ENCODE data around the gene ANAPC10. TPM values are rescaled to one million over a fixed set of nuclear protein-coding genes. Genes with fewer than 3 reads are reported as not detected.
A peak's percentile ranks its signal among the peaks of the same experiment; 100 is the strongest.
"Not testable (repeated sequence)": the region's sequence is repeated elsewhere in the genome, so short reads cannot be mapped to it uniquely, and the experiment has no call there.

ANAPC10 gene
- total and polyA plus RNA-seq, 5 donors = 14.7 to 21.0 (median 17.5) TPM

GRCh38 chr4:145044341-145044740 lies 53.7 kb downstream of the ANAPC10 start:
- no peaks in the 10 kb centered on the region for H3K27me3 ChIP-seq (ENCODE audit: control insufficient read depth, insufficient read depth)
- intact Hi-C loops (cut with DNase I) = no loop called here
- no peak overlapping the region for H3K4me3 ChIP-seq (ENCODE audit: low read length)
- no peak overlapping the region for H3K27ac ChIP-seq (ENCODE audit: low read length)
- no peaks in the 10 kb centered on the region for H3K9me3 ChIP-seq (ENCODE audit: control insufficient read depth, low read length)
- H3K4me1 ChIP-seq (ENCODE audit: control insufficient read depth, insufficient read depth, low read length) = peaks cover 1% of the 10 kb centered on the region
- ATAC-seq = no peak
- WGBS = 77% methylated on average over 3 of the region's 3 CpGs
- no peak for DNase-seq

GRCh38 chr4:145043306-145043705 lies 54.7 kb downstream of the ANAPC10 start:
- intact Hi-C loops (cut with DNase I) = no loop called here
- DNase-seq (no peak), ATAC-seq (no peak)
- Histone ChIP-seq H3K27ac (ENCODE audit: low read length) (no peak overlapping the region), H3K4me1 (ENCODE audit: control insufficient read depth, insufficient read depth, low read length) (peaks cover 1% of the 10 kb centered on the region), H3K9me3 (ENCODE audit: control insufficient read depth, low read length) (no peaks in the 10 kb centered on the region), H3K27me3 (ENCODE audit: control insufficient read depth, insufficient read depth) (no peaks in the 10 kb centered on the region), H3K4me3 (ENCODE audit: low read length) (no peak overlapping the region)
- WGBS = 79% methylated on average over 3 of the region's 3 CpGs

GRCh38 chr4:145042601-145043285 lies 55.3 kb downstream of the ANAPC10 start:
- ATAC-seq (no peak), DNase-seq (no peak)
- intact Hi-C loops (cut with DNase I) = no loop called here
- H3K27me3 ChIP-seq (ENCODE audit: control insufficient read depth, insufficient read depth) = no peaks in the 10 kb centered on the region
- H3K4me1 ChIP-seq (ENCODE audit: control insufficient read depth, insufficient read depth, low read length) = peaks cover 1% of the 10 kb centered on the region
- WGBS = 85% methylated on average over 3 of the region's 3 CpGs
- no peaks in the 10 kb centered on the region for H3K9me3 ChIP-seq (ENCODE audit: control insufficient read depth, low read length)
- H3K27ac ChIP-seq (ENCODE audit: low read length) = no peak overlapping the region
- H3K4me3 ChIP-seq (ENCODE audit: low read length) = no peak overlapping the region

- intact Hi-C loops (cut with DNase I) = no loop called here
- 42% methylated on average over 3 of the region's 3 CpGs for WGBS
These were observed 56.6 kb downstream of the ANAPC10 start for GRCh38 chr4:145041378-145041777.

GRCh38 chr4:145035494-145036136 lies 62.4 kb downstream of the ANAPC10 start:
- Histone ChIP-seq H3K9me3 (ENCODE audit: control insufficient read depth, low read length) (no peaks in the 10 kb centered on the region), H3K4me3 (ENCODE audit: low read length) (no peak overlapping the region), H3K27me3 (ENCODE audit: control insufficient read depth, insufficient read depth) (no peaks in the 10 kb centered on the region), H3K27ac (ENCODE audit: low read length) (no peak overlapping the region), H3K4me1 (ENCODE audit: control insufficient read depth, insufficient read depth, low read length) (no peaks in the 10 kb centered on the region)
- ATAC-seq = no peak
- intact Hi-C loops (cut with DNase I) = no loop called here
- WGBS = 92% methylated on average over 2 of the region's 2 CpGs
- DNase-seq = no peak

More at GRCh38 chr4:145041378-145041777, 56.6 kb downstream of the ANAPC10 start:
- no peak overlapping the region for H3K27ac ChIP-seq (ENCODE audit: low read length)
- DNase-seq = peak in 1 of 3 donors; percentile 15
- H3K27me3 ChIP-seq (ENCODE audit: control insufficient read depth, insufficient read depth) = no peaks in the 10 kb centered on the region
- no peaks in the 10 kb centered on the region for H3K9me3 ChIP-seq (ENCODE audit: control insufficient read depth, low read length)
- no peak for ATAC-seq
- H3K4me3 ChIP-seq (ENCODE audit: low read length) = no peak overlapping the region
- H3K4me1 ChIP-seq (ENCODE audit: control insufficient read depth, insufficient read depth, low read length) = peaks cover 1% of the 10 kb centered on the region

- ATAC-seq (no peak), DNase-seq (no peak)
- no peak overlapping the region for H3K27ac ChIP-seq (ENCODE audit: low read length)
- intact Hi-C loops (cut with DNase I) = no loop called here
- WGBS = 89% methylated on average over 6 of the region's 6 CpGs
- no peaks in the 10 kb centered on the region for H3K4me1 ChIP-seq (ENCODE audit: control insufficient read depth, insufficient read depth, low read length)
- no peak overlapping the region for H3K4me3 ChIP-seq (ENCODE audit: low read length)
- no peaks in the 10 kb centered on the region for H3K27me3 ChIP-seq (ENCODE audit: control insufficient read depth, insufficient read depth)
- no peaks in the 10 kb centered on the region for H3K9me3 ChIP-seq (ENCODE audit: control insufficient read depth, low read length)
These were observed 63.2 kb downstream of the ANAPC10 start for GRCh38 chr4:145034727-145035211.

GRCh38 chr4:145019346-145019745 lies 78.7 kb downstream of the ANAPC10 start:
- H3K9me3 ChIP-seq (ENCODE audit: control insufficient read depth, low read length) = no peaks in the 10 kb centered on the region
- H3K4me1 ChIP-seq (ENCODE audit: control insufficient read depth, insufficient read depth, low read length) = no peaks in the 10 kb centered on the region
- no peak overlapping the region for H3K27ac ChIP-seq (ENCODE audit: low read length)
- H3K27me3 ChIP-seq (ENCODE audit: control insufficient read depth, insufficient read depth) = no peaks in the 10 kb centered on the region
- intact Hi-C loops (cut with DNase I) = no loop called here
- WGBS = 63% methylated on average over 1 of the region's 1 CpG
- no peak for DNase-seq
- ATAC-seq = no peak
- H3K4me3 ChIP-seq (ENCODE audit: low read length) = no peak overlapping the region

GRCh38 chr4:145014365-145014764 lies 83.6 kb downstream of the ANAPC10 start:
- H3K4me3 ChIP-seq (ENCODE audit: low read length) = no peak overlapping the region
- H3K9me3 ChIP-seq (ENCODE audit: control insufficient read depth, low read length) = no peaks in the 10 kb centered on the region
- intact Hi-C loops (cut with DNase I) = no loop called here
- 98% methylated on average over 4 of the region's 4 CpGs for WGBS
- no peak for ATAC-seq
- H3K27me3 ChIP-seq (ENCODE audit: control insufficient read depth, insufficient read depth) = no peaks in the 10 kb centered on the region
- no peak overlapping the region for H3K27ac ChIP-seq (ENCODE audit: low read length)
- peak in 1 of 3 donors; percentile 18 for DNase-seq
- H3K4me1 ChIP-seq (ENCODE audit: control insufficient read depth, insufficient read depth, low read length) = peaks cover 2% of the 10 kb centered on the region

GRCh38 chr4:145012841-145013240 lies 85.2 kb downstream of the ANAPC10 start:
- peaks cover 2% of the 10 kb centered on the region for H3K4me1 ChIP-seq (ENCODE audit: control insufficient read depth, insufficient read depth, low read length)
- H3K9me3 ChIP-seq (ENCODE audit: control insufficient read depth, low read length) = no peaks in the 10 kb centered on the region
- H3K4me3 ChIP-seq (ENCODE audit: low read length) = no peak overlapping the region
- H3K27ac ChIP-seq (ENCODE audit: low read length) = no peak overlapping the region
- no peaks in the 10 kb centered on the region for H3K27me3 ChIP-seq (ENCODE audit: control insufficient read depth, insufficient read depth)
- intact Hi-C loops (cut with DNase I) = no loop called here
- DNase-seq (no peak), ATAC-seq (peak; percentile 72 to 89)

GRCh38 chr4:145011636-145012035 lies 86.4 kb downstream of the ANAPC10 start:
- peaks cover 2% of the 10 kb centered on the region for H3K4me1 ChIP-seq (ENCODE audit: control insufficient read depth, insufficient read depth, low read length)
- H3K27ac ChIP-seq (ENCODE audit: low read length) = no peak overlapping the region
- DNase-seq = no peak
- no peaks in the 10 kb centered on the region for H3K27me3 ChIP-seq (ENCODE audit: control insufficient read depth, insufficient read depth)
- no peaks in the 10 kb centered on the region for H3K9me3 ChIP-seq (ENCODE audit: control insufficient read depth, low read length)
- ATAC-seq = peak in 1 of 2 donors; percentile 56
- no peak overlapping the region for H3K4me3 ChIP-seq (ENCODE audit: low read length)
- intact Hi-C loops (cut with DNase I) = no loop called here

GRCh38 chr4:145010315-145010714 lies 87.7 kb downstream of the ANAPC10 start:
- DNase-seq; intact Hi-C loops (cut with DNase I); H3K9me3 ChIP-seq (ENCODE audit: control insufficient read depth, low read length); H3K27ac ChIP-seq (ENCODE audit: low read length); H3K4me1 ChIP-seq (ENCODE audit: control insufficient read depth, insufficient read depth, low read length); H3K27me3 ChIP-seq (ENCODE audit: control insufficient read depth, insufficient read depth); H3K4me3 ChIP-seq (ENCODE audit: low read length); ATAC-seq: not testable (repeated sequence)
- WGBS = 96% methylated on average over 6 of the region's 6 CpGs
